Psoas muscle (tissue), 8 donors: ENCODE results near the gene ANKDD1B. TPM values are rescaled to one million over a fixed set of nuclear protein-coding genes. Genes with fewer than 3 reads are reported as not detected.

Source experiments
- ATAC-seq, 4 donors: fragments of 200-7000 bp; cut with Tn5 transposase; one replicate each; pipeline ENCODE4 v1.9.1; 2020; ENCODE audit warnings: moderate library complexity in 3 of 4, mild to moderate bottlenecking in 2 of 4
- DNase-seq, 2 donors: peaks; one replicate each; pipeline ENCODE4 v3.0.0-alpha.2; 2020
- H3K27ac ChIP-seq: fragments of 200-600 bp; one replicate; pipeline ENCODE4 v1.8.0; 2022
- H3K27me3 ChIP-seq, 3 donors: fragments of 200-600 bp in 1 of 3; one replicate each; pipeline versions ENCODE4 v1.6.1 to v1.8.0; 2013 to 2022; ENCODE audit warnings: low read length in 2 of 3, mild to moderate bottlenecking in 2 of 3, moderate library complexity in 1 of 3; ENCODE audit not compliant: insufficient read depth in 3 of 3
- H3K36me3 ChIP-seq, 2 donors: fragments of 200-600 bp in 1 of 2; one replicate each; pipeline versions ENCODE4 v1.6.1 to v1.8.0; 2013 to 2022; ENCODE audit warnings: low read depth in 1 of 2, mild to moderate bottlenecking in 1 of 2, moderate library complexity in 1 of 2; ENCODE audit not compliant: insufficient read depth in 1 of 2
- H3K4me1 ChIP-seq: fragments of 200-600 bp; one replicate; pipeline ENCODE4 v1.8.0; 2022
- H3K4me3 ChIP-seq: fragments of 200-600 bp; one replicate; pipeline ENCODE4 v1.8.0; 2022; ENCODE audit warnings: mild to moderate bottlenecking
- H3K9me3 ChIP-seq: fragments of 200-600 bp; one replicate; pipeline ENCODE4 v1.8.0; 2022
- CTCF ChIP-seq: fragments of 200-600 bp; IDR thresholded peaks from one replicate; pipeline ENCODE4 v1.8.0; 2022; ENCODE audit warnings: antibody characterized with exemption
- whole genome bisulfite sequencing, 3 donors: extraction: QIAGEN DNeasy Blood & Tissue Kit; methylation state at CpG; one replicate each; pipeline versions ENCODE4 v1.1.6 to v1.1.7; 2013; 5-methylcytosine and 5-hydroxymethylcytosine counted together
- intact Hi-C, 2 donors: fragments of 100-400 bp; cut with DNase I; formaldehyde crosslinking; loops; one replicate each; pipeline versions ENCODE4 v1.11.0 to v1.14.2; 2022
- polyA plus RNA-seq, 3 donors: library from polyadenylated mRNA; stranded (reverse); fragments of 200-250 nt; gene quantifications; one replicate each; pipeline ENCODE4 v1.2.3, GENCODE V29; 2013
- total RNA-seq, 4 donors: library from RNA; stranded (reverse); fragmentation: NEBNext Ultra II Directional in 2 of 4; extraction: Animal tissue kit (Norgen Biotek cat#: 25700) in 2 of 4; gene quantifications; one replicate each; pipeline versions ENCODE4 v1.2.1 to v1.2.4, GENCODE V29; 2021 to 2023
- donor health status: healthy with polysubstance abuse.
- donor health status: DM: no; HTN: no; CAD: no; lungs with moderate emphysema.
- donor health status: Bipolar disorder and iron deficiency.
- donor health status: healthy.
- donor health status: DM: yes; HTN: yes; CAD: no.
- donor health status: DM: no; HTN: no; CAD: no.
- donor health status: DM: no; HTN: no; CAD: no.
- donor health status: DM: yes; HTN: yes; CAD: no.

The ANKDD1B gene
- total and polyA plus RNA-seq, 7 donors, result 0.09 to 0.26 (median 0.14) TPM; not detected in 4

GRCh38 chr5:75716715-75717081 is 105.4 kb downstream of the ANKDD1B start:
- Histone ChIP-seq H3K27ac (peak overlapping the region; percentile 88), H3K4me3 (peak overlapping the region; percentile 78), H3K36me3 (peaks cover 0 to 17% of the 10 kb centered on the region in 2 donors), H3K9me3 (no peaks in the 10 kb centered on the region), H3K27me3 (no peaks in the 10 kb centered on the region), H3K4me1 (no peaks in the 10 kb centered on the region)
- 0 to 2% (median 1%) methylated on average over 7 of the region's 7 CpGs for WGBS, 3 donors
- DNase-seq (no peak), ATAC-seq (peak in 1 of 4 donors; percentile 10)
- no peak for TF ChIP-seq CTCF
- intact Hi-C loops, result loop anchor here in 1 of 2 donors (5.0 kb wide), 1 partner anchor 1776 kb away; the partner anchor contains the start of gene WDR41

- DNase-seq (peak; percentile 96 to 98), ATAC-seq (peak; percentile 98 to 99 (median 98))
- 8 to 10% (median 9%) methylated on average over 49 to 51 of the region's 51 CpGs for WGBS, 3 donors
- Histone ChIP-seq H3K27me3 (no peaks in the 10 kb centered on the region), H3K9me3 (no peaks in the 10 kb centered on the region), H3K4me3 (peak within 1 kb of the TSS; percentile 78), H3K36me3 (peaks cover 0 to 15% of the 10 kb centered on the region in 2 donors), H3K4me1 (no peaks in the 10 kb centered on the region), H3K27ac (peak within 1 kb of the TSS; percentile 88)
- intact Hi-C loops, result loop anchor here in 1 of 2 donors (5.0 kb wide), 1 partner anchor 1775 kb away; the partner anchor contains the start of gene WDR41
- no peak for TF ChIP-seq CTCF
Measured at GRCh38 chr5:75717082-75717922, 106.0 kb downstream of the ANKDD1B start, which contains the start of gene POC5. Gene POC5 (minus strand): TSS chr5:75717437. CDS start chr5:75712937, 4,500 bp downstream.

GRCh38 chr5:75720882-75721281 is 109.6 kb downstream of the ANKDD1B start:
- WGBS, 3 donors, result 77 to 86% (median 82%) methylated on average over 5 of the region's 5 CpGs
- Histone ChIP-seq H3K36me3 (no peaks in the 10 kb centered on the region), H3K27me3 (no peaks in the 10 kb centered on the region), H3K4me3 (no peak overlapping the region), H3K4me1 (no peaks in the 10 kb centered on the region), H3K9me3 (no peaks in the 10 kb centered on the region), H3K27ac (no peak overlapping the region)
- DNase-seq, result no peak
- TF ChIP-seq CTCF, result no peak
- ATAC-seq, result no peak
- intact Hi-C loops, result no loop called here

Other genes starting within 250 kb of the ANKDD1B start
- 10 to 100 TPM; 33.3 to 54.8 (median 49.6) TPM for gene CERT1, start 99.8 kb upstream of the ANKDD1B start, total RNA-seq
- gene CERT1, start 99.8 kb upstream of the ANKDD1B start, polyA plus RNA-seq, result 10 to 100 TPM; 14.1 to 63.3 (median 19.5) TPM
- gene POLK, start 99.6 kb upstream of the ANKDD1B start, total RNA-seq, result 10 to 100 TPM; 18.9 to 29.9 (median 26.7) TPM
- gene POLK, start 99.6 kb upstream of the ANKDD1B start, polyA plus RNA-seq, result 10 to 100 TPM in 1 of 3 donors, 1 to 10 TPM in 2; 4.9 to 17.8 (median 6.7) TPM
- gene POC5, start 106.0 kb downstream of the ANKDD1B start, total RNA-seq, result 1 to 10 TPM; 3.3 to 4.5 (median 3.5) TPM
- gene POC5, start 106.0 kb downstream of the ANKDD1B start, polyA plus RNA-seq, result 1 to 10 TPM; 4.0 to 7.1 (median 4.8) TPM